GM23338 (cell line): ENCODE results near the gene ANKRD22. TPM values are rescaled to one million over a fixed set of nuclear protein-coding genes. Genes with fewer than 3 reads are reported as not detected.

Experiments
- ATAC-seq: fragments of 200-7000 bp; cut with Tn5 transposase; 3 replicates; pipeline ENCODE4 v1.9.1; 2020
- DNase-seq: peaks from one replicate; pipeline ENCODE4 v3.0.0-alpha.2; 2015; ENCODE audit warnings: low spot score
- H2AFZ ChIP-seq: fragments of 200-600 bp; sonication (generic); 2 replicates; pipeline ENCODE4 v1.8.0; 2016; ENCODE audit warnings: antibody characterized with exemption, mild to moderate bottlenecking, moderate library complexity
- H3F3A ChIP-seq: fragments of 200-600 bp; sonication (generic); replicated peaks from 2 replicates; pipeline ENCODE4 v1.8.0; 2017; ENCODE audit warnings: antibody characterized with exemption, mixed run types, low read depth
- H3K27ac ChIP-seq: fragments of 200-600 bp; sonication (generic); 2 replicates; pipeline ENCODE4 v1.6.1; 2016; ENCODE audit warnings: low read depth
- H3K27me3 ChIP-seq: fragments of 200-600 bp; sonication (generic); 2 replicates; pipeline ENCODE4 v1.8.0; 2016; ENCODE audit warnings: mild to moderate bottlenecking, mixed run types, moderate library complexity; ENCODE audit not compliant: insufficient read depth
- H3K36me3 ChIP-seq: fragments of 200-600 bp; sonication (generic); 2 replicates; pipeline ENCODE4 v1.8.0; 2016; ENCODE audit warnings: mild to moderate bottlenecking; ENCODE audit not compliant: insufficient read depth
- H3K4me1 ChIP-seq: fragments of 200-600 bp; sonication (generic); 2 replicates; pipeline ENCODE4 v1.8.0; 2016; ENCODE audit warnings: mild to moderate bottlenecking, moderate library complexity; ENCODE audit not compliant: insufficient read depth
- H3K4me2 ChIP-seq: fragments of 200-600 bp; sonication (generic); 2 replicates; pipeline ENCODE4 v1.7.1; 2017; ENCODE audit warnings: mixed run types
- H3K4me3 ChIP-seq: fragments of 200-600 bp; sonication (generic); 2 replicates; pipeline ENCODE4 v1.6.1; 2016; ENCODE audit warnings: mixed run types
- H3K79me2 ChIP-seq: fragments of 200-600 bp; sonication (generic); replicated peaks from 2 replicates; pipeline ENCODE4 v1.8.0; 2017; ENCODE audit warnings: mild to moderate bottlenecking; ENCODE audit not compliant: insufficient read depth
- H3K9me2 ChIP-seq: fragments of 200-600 bp; sonication (generic); 2 replicates; pipeline ENCODE4 v1.8.0; 2017; ENCODE audit not compliant: insufficient read depth
- H4K20me1 ChIP-seq: fragments of 200-600 bp; sonication (generic); replicated peaks from 2 replicates; pipeline ENCODE4 v1.8.0; 2017; ENCODE audit warnings: mild to moderate bottlenecking; ENCODE audit not compliant: insufficient read depth
- H3K27ac Mint-ChIP-seq: 2 replicates; pipeline ENCODE4 v1.8.0; 2020; ENCODE audit warnings: inconsistent platforms, mild to moderate bottlenecking, moderate library complexity, mixed read lengths
- H3K27me3 Mint-ChIP-seq: 3 replicates; pipeline ENCODE4 v1.8.0; 2022; ENCODE audit warnings: low read depth, mild to moderate bottlenecking, moderate library complexity, mixed read lengths, inconsistent platforms; ENCODE audit not compliant: insufficient read depth, poor library complexity
- H3K36me3 Mint-ChIP-seq: 3 replicates; pipeline ENCODE4 v1.8.0; 2021; ENCODE audit warnings: low read depth, mild to moderate bottlenecking, inconsistent platforms, moderate library complexity, mixed read lengths
- H3K4me1 Mint-ChIP-seq: 3 replicates; pipeline ENCODE4 v1.8.0; 2020; ENCODE audit warnings: mild to moderate bottlenecking, inconsistent platforms, mixed read lengths
- H3K4me3 Mint-ChIP-seq: 3 replicates; pipeline ENCODE4 v1.8.0; 2021; ENCODE audit warnings: moderate library complexity, mild to moderate bottlenecking, inconsistent platforms, mixed read lengths
- H3K9me3 Mint-ChIP-seq: 3 replicates; pipeline ENCODE4 v1.8.0; 2020; ENCODE audit warnings: moderate library complexity, mild to moderate bottlenecking, inconsistent platforms, mixed read lengths
- CREB1 ChIP-seq: fragments of 250-450 bp; sonication (Bioruptor Pico); IDR thresholded peaks from 2 replicates; pipeline ENCODE4 v1.5.0; 2020; ENCODE audit warnings: low read depth, mild to moderate bottlenecking, moderate library complexity
- CTCF ChIP-seq, 2 experiments: fragments of 200-600 bp in 1 of 2; sonication (generic) in 1 of 2; conservative IDR thresholded peaks; 2 replicates each; pipeline versions ENCODE4 v1.5.1 to v1.6.1; 2016 to 2017; ENCODE audit warnings: antibody characterized with exemption in 2 of 2, low read depth in 2 of 2, mild to moderate bottlenecking in 2 of 2, moderate library complexity in 1 of 2
- ETS1 ChIP-seq: IDR thresholded peaks from 2 replicates; pipeline ENCODE4 v1.6.1; 2016; ENCODE audit warnings: antibody characterized with exemption
- EZH2 ChIP-seq: fragments of 200-600 bp; sonication (generic); IDR thresholded peaks from one replicate; pipeline ENCODE4 v1.8.0; 2017; ENCODE audit warnings: antibody characterized with exemption, mild to moderate bottlenecking, low read depth; ENCODE audit not compliant: unreplicated experiment
- EZH2phosphoT487 ChIP-seq: fragments of 200-600 bp; sonication (generic); IDR thresholded peaks from one replicate; pipeline ENCODE4 v1.8.1; 2018; ENCODE audit warnings: antibody characterized with exemption; ENCODE audit not compliant: unreplicated experiment
- JUNB ChIP-seq: IDR thresholded peaks from one replicate; pipeline ENCODE4 v1.6.1; 2016; ENCODE audit warnings: antibody characterized with exemption; ENCODE audit not compliant: unreplicated experiment
- NANOG ChIP-seq: IDR thresholded peaks from 2 replicates; pipeline ENCODE4 v1.6.1; 2016; ENCODE audit warnings: antibody characterized with exemption, borderline replicate concordance
- REST ChIP-seq: IDR thresholded peaks from one replicate; pipeline ENCODE4 v1.6.1; 2018; ENCODE audit warnings: antibody characterized with exemption; ENCODE audit not compliant: unreplicated experiment
- STAT1 ChIP-seq: IDR thresholded peaks from one replicate; pipeline ENCODE4 v1.6.1; 2016; ENCODE audit warnings: antibody characterized with exemption; ENCODE audit not compliant: unreplicated experiment
- ZNF114 ChIP-seq: fragments of 250-450 bp; sonication (Bioruptor Pico); IDR thresholded peaks from 2 replicates; pipeline ENCODE4 v1.5.0; 2020; ENCODE audit warnings: mild to moderate bottlenecking, moderate library complexity
- ZNF331 ChIP-seq: fragments of 250-450 bp; sonication (Bioruptor Pico); IDR thresholded peaks from 2 replicates; pipeline ENCODE4 v1.5.0; 2020; ENCODE audit warnings: low read depth, mild to moderate bottlenecking, moderate library complexity
- polyA plus RNA-seq: library from polyadenylated mRNA; unstranded; fragments of >200 nt; fragmentation: Nextera tagmentation; extraction: Ambion mirVana; gene quantifications from 2 replicates; pipeline ENCODE4 v1.2.1, GENCODE V29; 2016
- total RNA-seq: library from RNA; depleted of rRNA; stranded (reverse); fragments of >200 nt; shearing (Covaris generic); gene quantifications from 2 replicates; pipeline ENCODE4 v1.2.3, GENCODE V29; 2014

Gene ANKRD22
- total and polyA plus RNA-seq, 2 experiments from 2014 or later: not detected

- TF ChIP-seq ETS1: no peak
- TF ChIP-seq EZH2phosphoT487: no peak
- TF ChIP-seq CTCF (conservative IDR thresholded peaks at IDR 0.05; ENCODE audit: low read depth in 2 of 2): no peak
- no peak for TF ChIP-seq REST
- TF ChIP-seq JUNB: no peak
- TF ChIP-seq NANOG: no peak
- TF ChIP-seq ZNF331 (CRISPR knock-in tag): no peak
- no peak for TF ChIP-seq EZH2
- TF ChIP-seq STAT1: no peak
These were observed 37.3 kb upstream of the ANKRD22 start (continued) for GRCh38 chr10:88888810-88889445.

- no peaks in the 10 kb centered on the region for H3K9me2 ChIP-seq
- ATAC-seq (peak; percentile 47), DNase-seq (no peak)
- H3K36me3 ChIP-seq: no peaks in the 10 kb centered on the region
- TF ChIP-seq ZNF331 (CRISPR knock-in tag): no peak
- TF ChIP-seq ZNF114 (CRISPR knock-in tag): no peak
- no peak for TF ChIP-seq STAT1
- TF ChIP-seq CREB1 (CRISPR knock-in tag): no peak
- TF ChIP-seq CTCF (conservative IDR thresholded peaks at IDR 0.05; ENCODE audit: low read depth in 2 of 2): no peak
- no peak for TF ChIP-seq REST
- peaks cover 13% of the 10 kb centered on the region for H3K4me1 ChIP-seq
- no peaks in the 10 kb centered on the region for H3K79me2 ChIP-seq
- no peak overlapping the region for H3K4me3 ChIP-seq
- H3K27ac ChIP-seq: no peak overlapping the region
- Mint-ChIP-seq H3K36me3 (no peaks in the 10 kb centered on the region), H3K9me3 (no peaks in the 10 kb centered on the region), H3K4me3 (no peak overlapping the region), H3K27ac (no peak overlapping the region), H3K27me3 (no peaks in the 10 kb centered on the region), H3K4me1 (peaks cover 41% of the 10 kb centered on the region)
- H4K20me1 ChIP-seq: no peaks in the 10 kb centered on the region
- H3K4me2 ChIP-seq: no peak overlapping the region
- no peaks in the 10 kb centered on the region for H3F3A ChIP-seq
- no peak overlapping the region for H2AFZ ChIP-seq
- no peaks in the 10 kb centered on the region for H3K27me3 ChIP-seq
These were observed 34.9 kb upstream of the ANKRD22 start for GRCh38 chr10:88886557-88886956.
